Transverse colon (tissue), 3 donors: ENCODE results near the gene ITGA7.

Source experiments
- CTCF ChIP-seq, 5 experiments: fragments of 200-600 bp in 3 of 5; fragments of 450-650 bp in 2 of 5; sonication (generic) in 3 of 5; IDR thresholded peaks; 1 replicate in 2 of 5; 2 replicates in 3 of 5; pipeline ENCODE4 v1.5.1; 2016 to 2017; ENCODE audit warnings: antibody characterized with exemption in 5 of 5, inconsistent platforms in 3 of 5, mild to moderate bottlenecking in 2 of 5, moderate library complexity in 1 of 5
- EP300 ChIP-seq: sonication (generic); formaldehyde crosslinking; IDR thresholded peaks from one replicate; pipeline ENCODE4 v1.6.1; 2017; ENCODE audit warnings: antibody characterized with exemption, low read depth

DNA sequence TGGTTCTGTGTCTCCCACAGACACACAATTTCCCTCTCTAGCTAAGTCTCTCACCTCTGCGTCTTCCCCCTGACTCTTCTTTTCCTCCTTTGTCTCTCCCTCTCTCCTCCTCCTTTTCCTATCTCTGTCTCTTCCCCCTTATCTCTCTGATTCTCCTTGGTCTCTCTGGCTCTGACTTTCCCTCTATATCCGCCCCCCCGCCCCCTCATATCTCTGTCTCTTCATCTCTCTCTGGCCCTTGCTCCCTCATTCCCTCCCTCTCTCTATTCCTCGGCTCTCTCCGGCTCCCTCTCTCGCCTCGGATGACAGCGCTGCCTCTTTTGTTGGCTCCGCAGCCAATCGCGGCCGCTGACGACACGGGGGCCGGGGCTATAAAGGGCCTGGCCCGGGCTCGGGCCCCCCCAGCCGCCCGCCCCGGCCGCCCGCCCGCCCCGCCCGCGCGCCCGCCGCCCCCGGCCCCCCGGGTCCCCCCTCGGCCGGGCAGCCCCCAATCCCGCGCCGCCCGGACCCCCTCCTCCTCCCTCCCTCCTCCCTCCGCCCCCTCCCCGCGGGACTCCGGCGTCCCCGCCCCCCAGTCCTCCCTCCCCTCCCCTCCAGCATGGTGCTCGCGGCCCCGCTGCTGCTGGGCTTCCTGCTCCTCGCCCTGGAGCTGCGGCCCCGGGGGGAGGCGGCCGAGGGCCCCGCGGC is 35.2 kb upstream of the ITGA7 start, which contains the start of gene GDF11:
- TF ChIP-seq CTCF (IDR thresholded peaks at IDR 0.05) (no peak), EP300 (no peak)
